Measurements from ENCODE around the gene ANXA11. TPM values are rescaled to one million over a fixed set of nuclear protein-coding genes. Genes with fewer than 3 reads are reported as not detected.

Gene ANXA11
- total RNA-seq, 1 donor from 2014 or later = 122 TPM

GRCh38 chr10:80172896-80173295 lies 32.4 kb downstream of the ANXA11 start:
- no peaks in the 10 kb centered on the region for H3K9me3 Mint-ChIP-seq (ENCODE audit: unreplicated experiment)
- no peak overlapping the region for H3K4me3 Mint-ChIP-seq (ENCODE audit: unreplicated experiment)
- Histone ChIP-seq H3K79me2 (ENCODE audit: insufficient read depth, low read length) (peaks cover 72% of the 10 kb centered on the region), H3K4me1 (ENCODE audit: insufficient read depth, low read length) (peaks cover 5% of the 10 kb centered on the region), H3K27me3 (ENCODE audit: insufficient read depth, low read length) (no peaks in the 10 kb centered on the region), H3K4me2 (ENCODE audit: low read length) (no peak overlapping the region), H3K36me3 (ENCODE audit: insufficient read depth, low read length) (peaks cover 6% of the 10 kb centered on the region), H3K4me3 (ENCODE audit: insufficient read depth, low read depth, low read length) (no peak overlapping the region), H2AFZ (ENCODE audit: low read depth, low read length) (no peak overlapping the region), H4K20me1 (ENCODE audit: insufficient read depth, low read length) (peaks cover 89% of the 10 kb centered on the region), H3K27ac (ENCODE audit: low read depth, low read length) (no peak overlapping the region), H3K9ac (ENCODE audit: low read length) (no peak overlapping the region), H3K9me3 (ENCODE audit: insufficient read depth, low read depth, low read length) (no peaks in the 10 kb centered on the region)
- H3K27ac Mint-ChIP-seq (ENCODE audit: unreplicated experiment) = no peak overlapping the region
- TF ChIP-seq CTCF (IDR thresholded peaks at IDR 0.05; ENCODE audit: insufficient read depth, low read depth, low read length) (no peak), EZH2 (IDR thresholded peaks at IDR 0.05; ENCODE audit: insufficient read depth, low read length) (no peak)
- no peaks in the 10 kb centered on the region for H3K27me3 Mint-ChIP-seq (ENCODE audit: low read depth, unreplicated experiment)
- peaks cover 5% of the 10 kb centered on the region for H3K36me3 Mint-ChIP-seq (ENCODE audit: low read depth, unreplicated experiment)
- H3K4me1 Mint-ChIP-seq (ENCODE audit: low read depth, unreplicated experiment) = peaks cover 7% of the 10 kb centered on the region
- DNase-seq (ENCODE audit: low read depth) (no peak), FAIRE-seq (no peak)

- peaks cover 6% of the 10 kb centered on the region for H3K4me1 ChIP-seq (ENCODE audit: insufficient read depth, low read length)
- no peak overlapping the region for H3K27ac ChIP-seq (ENCODE audit: low read depth, low read length)
- Mint-ChIP-seq H3K4me1 (ENCODE audit: low read depth, unreplicated experiment) (peaks cover under 1% of the 10 kb centered on the region), H3K36me3 (ENCODE audit: low read depth, unreplicated experiment) (peaks cover 7% of the 10 kb centered on the region), H3K27ac (ENCODE audit: unreplicated experiment) (no peak overlapping the region), H3K4me3 (ENCODE audit: unreplicated experiment) (no peak overlapping the region), H3K9me3 (ENCODE audit: unreplicated experiment) (no peaks in the 10 kb centered on the region), H3K27me3 (ENCODE audit: low read depth, unreplicated experiment) (no peaks in the 10 kb centered on the region)
- H3K27me3 ChIP-seq (ENCODE audit: insufficient read depth, low read length) = no peaks in the 10 kb centered on the region
- no peak for TF ChIP-seq EZH2 (IDR thresholded peaks at IDR 0.05; ENCODE audit: insufficient read depth, low read length)
- no peak for TF ChIP-seq CTCF (IDR thresholded peaks at IDR 0.05; ENCODE audit: insufficient read depth, low read depth, low read length)
- no peak overlapping the region for H3K9ac ChIP-seq (ENCODE audit: low read length)
- FAIRE-seq (no peak), DNase-seq (ENCODE audit: low read depth) (no peak)
- H3K9me3 ChIP-seq (ENCODE audit: insufficient read depth, low read depth, low read length) = no peaks in the 10 kb centered on the region
- H3K36me3 ChIP-seq (ENCODE audit: insufficient read depth, low read length) = peaks cover 10% of the 10 kb centered on the region
- peaks cover 61% of the 10 kb centered on the region for H3K79me2 ChIP-seq (ENCODE audit: insufficient read depth, low read length)
- H3K4me2 ChIP-seq (ENCODE audit: low read length) = no peak overlapping the region
- no peak overlapping the region for H3K4me3 ChIP-seq (ENCODE audit: insufficient read depth, low read depth, low read length)
- no peak overlapping the region for H2AFZ ChIP-seq (ENCODE audit: low read depth, low read length)
- peaks cover 87% of the 10 kb centered on the region for H4K20me1 ChIP-seq (ENCODE audit: insufficient read depth, low read length)
These were observed 34.1 kb downstream of the ANXA11 start for GRCh38 chr10:80171248-80171660.

- Histone ChIP-seq H3K9ac (ENCODE audit: low read length) (no peak overlapping the region), H3K27me3 (ENCODE audit: insufficient read depth, low read length) (no peaks in the 10 kb centered on the region), H3K4me2 (ENCODE audit: low read length) (no peak overlapping the region), H2AFZ (ENCODE audit: low read depth, low read length) (no peak overlapping the region), H3K9me3 (ENCODE audit: insufficient read depth, low read depth, low read length) (no peaks in the 10 kb centered on the region), H3K4me3 (ENCODE audit: insufficient read depth, low read depth, low read length) (no peak overlapping the region), H4K20me1 (ENCODE audit: insufficient read depth, low read length) (peaks cover 88% of the 10 kb centered on the region), H3K27ac (ENCODE audit: low read depth, low read length) (no peak overlapping the region), H3K79me2 (ENCODE audit: insufficient read depth, low read length) (peaks cover 57% of the 10 kb centered on the region), H3K4me1 (ENCODE audit: insufficient read depth, low read length) (peaks cover 12% of the 10 kb centered on the region), H3K36me3 (ENCODE audit: insufficient read depth, low read length) (peaks cover 14% of the 10 kb centered on the region)
- Mint-ChIP-seq H3K27me3 (ENCODE audit: low read depth, unreplicated experiment) (no peaks in the 10 kb centered on the region), H3K9me3 (ENCODE audit: unreplicated experiment) (no peaks in the 10 kb centered on the region), H3K4me1 (ENCODE audit: low read depth, unreplicated experiment) (peaks cover 7% of the 10 kb centered on the region), H3K36me3 (ENCODE audit: low read depth, unreplicated experiment) (peaks cover 7% of the 10 kb centered on the region), H3K4me3 (ENCODE audit: unreplicated experiment) (no peak overlapping the region), H3K27ac (ENCODE audit: unreplicated experiment) (no peak overlapping the region)
- DNase-seq (ENCODE audit: low read depth) = no peak
- TF ChIP-seq EZH2 (IDR thresholded peaks at IDR 0.05; ENCODE audit: insufficient read depth, low read length) (no peak), CTCF (IDR thresholded peaks at IDR 0.05; ENCODE audit: insufficient read depth, low read depth, low read length) (no peak)
- no peak for FAIRE-seq
These were observed 34.7 kb downstream of the ANXA11 start for GRCh38 chr10:80170641-80171040.

Measured in astrocyte (in vitro differentiated cells and primary cell).